ENCODE data around the gene DNAH17.
"Not testable (repeated sequence)": the region's sequence is repeated elsewhere in the genome, so short reads cannot be mapped to it uniquely, and the experiment has no call there.

Gene DNAH17

DNA sequence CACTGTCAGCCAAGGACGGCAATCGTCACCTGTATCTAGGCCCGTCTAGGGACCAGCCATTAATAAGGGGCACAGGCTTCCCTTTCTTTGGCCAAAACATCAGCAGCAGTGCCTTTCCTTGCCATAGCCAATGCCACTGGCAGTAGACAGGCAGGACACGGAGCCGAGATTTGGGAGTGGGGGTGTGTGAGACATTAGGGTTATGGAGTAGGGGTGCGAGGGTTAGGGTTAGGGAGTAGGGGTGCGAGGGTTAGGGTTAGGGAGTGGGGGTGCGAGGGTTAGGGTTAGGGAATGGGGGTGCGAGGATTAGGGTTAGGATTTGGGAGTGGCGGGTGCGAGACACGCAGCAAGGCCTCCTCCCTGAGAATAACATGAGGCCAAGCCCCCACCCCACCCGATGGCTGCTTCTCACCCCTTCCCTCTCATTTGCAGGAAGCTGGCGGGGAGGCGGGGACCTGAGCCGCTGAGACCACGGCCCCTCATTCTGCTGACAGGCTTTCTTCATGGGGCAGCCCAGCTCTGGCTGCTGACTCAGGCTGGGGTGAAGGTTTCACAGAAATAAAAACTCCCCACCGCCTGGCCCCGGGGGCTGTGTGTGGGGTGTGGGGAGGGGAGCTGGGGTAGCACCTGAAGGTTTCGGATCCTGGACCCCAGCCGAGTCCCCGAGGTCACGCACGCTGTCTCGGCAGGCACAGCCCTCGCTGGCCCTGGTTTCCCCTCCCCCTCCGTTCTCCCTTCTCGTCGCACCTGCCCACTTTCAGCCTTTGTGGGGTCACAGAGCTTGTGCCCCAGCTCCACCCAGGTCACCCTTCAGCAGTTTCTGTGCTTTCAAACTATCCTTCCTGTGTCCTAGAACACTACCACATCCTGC, 104.9 kb downstream of the DNAH17 start:
- no peak for DNase-seq

DNA sequence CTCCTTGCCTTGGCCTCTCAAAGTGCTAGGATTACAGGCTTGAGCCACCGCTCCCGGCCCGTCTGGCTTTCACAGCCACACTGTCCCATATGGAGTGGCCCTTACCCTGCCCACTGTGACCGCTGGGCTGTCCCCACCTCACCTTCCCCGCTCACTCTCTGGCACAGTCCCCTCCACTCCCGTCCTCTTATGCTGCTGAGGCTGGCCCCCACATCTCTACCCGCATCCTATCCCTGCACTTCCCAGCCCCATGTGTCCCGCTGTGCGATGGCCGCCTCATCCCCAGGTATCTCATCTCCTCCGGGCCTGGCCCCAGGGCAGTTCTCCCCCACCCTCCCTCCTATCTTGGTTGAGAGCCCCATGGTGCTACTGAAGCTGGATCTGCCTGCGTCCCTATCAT, 105.6 kb downstream of the DNAH17 start:
- DNase-seq: no peak

DNA sequence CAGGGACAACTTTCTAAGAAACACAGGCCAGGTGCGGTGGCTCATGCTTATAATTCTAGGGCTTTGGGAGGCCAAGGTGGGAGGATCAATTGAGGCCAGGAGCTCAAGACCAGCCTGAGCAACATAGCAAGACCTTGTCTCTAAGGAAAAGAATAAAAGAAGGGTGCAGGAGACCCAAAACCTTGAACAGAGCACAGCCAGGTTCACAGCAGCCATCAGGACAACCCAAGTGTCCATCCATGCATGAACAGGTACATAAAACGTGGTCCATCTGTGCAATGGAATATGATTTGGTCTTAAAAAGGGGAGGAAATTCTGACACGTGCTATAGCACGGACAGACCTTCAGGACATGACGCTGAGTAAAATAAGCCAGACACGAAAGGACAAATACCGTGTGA, 107.8 kb downstream of the DNAH17 start:
- DNase-seq: no peak

DNA sequence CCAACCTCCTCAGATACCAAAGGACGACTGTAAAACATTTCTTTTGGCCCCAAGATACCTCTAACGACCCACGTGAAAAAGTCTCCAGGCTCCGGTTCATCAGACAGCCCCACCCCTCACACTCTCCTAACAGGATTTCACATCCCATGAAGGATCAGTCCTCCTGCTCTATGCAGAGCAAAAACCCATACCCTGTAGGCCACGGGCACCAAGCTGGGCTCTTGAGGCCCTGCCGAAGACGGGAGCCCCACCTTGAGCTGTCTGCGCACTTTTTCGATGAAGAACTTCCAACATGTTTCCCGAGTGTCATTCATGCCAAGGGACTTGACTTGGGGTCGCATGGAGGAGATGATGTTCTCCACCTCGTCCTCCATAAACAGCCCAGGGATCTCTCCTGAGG, 108.8 kb downstream of the DNAH17 start:
- no peak for DNase-seq

DNA sequence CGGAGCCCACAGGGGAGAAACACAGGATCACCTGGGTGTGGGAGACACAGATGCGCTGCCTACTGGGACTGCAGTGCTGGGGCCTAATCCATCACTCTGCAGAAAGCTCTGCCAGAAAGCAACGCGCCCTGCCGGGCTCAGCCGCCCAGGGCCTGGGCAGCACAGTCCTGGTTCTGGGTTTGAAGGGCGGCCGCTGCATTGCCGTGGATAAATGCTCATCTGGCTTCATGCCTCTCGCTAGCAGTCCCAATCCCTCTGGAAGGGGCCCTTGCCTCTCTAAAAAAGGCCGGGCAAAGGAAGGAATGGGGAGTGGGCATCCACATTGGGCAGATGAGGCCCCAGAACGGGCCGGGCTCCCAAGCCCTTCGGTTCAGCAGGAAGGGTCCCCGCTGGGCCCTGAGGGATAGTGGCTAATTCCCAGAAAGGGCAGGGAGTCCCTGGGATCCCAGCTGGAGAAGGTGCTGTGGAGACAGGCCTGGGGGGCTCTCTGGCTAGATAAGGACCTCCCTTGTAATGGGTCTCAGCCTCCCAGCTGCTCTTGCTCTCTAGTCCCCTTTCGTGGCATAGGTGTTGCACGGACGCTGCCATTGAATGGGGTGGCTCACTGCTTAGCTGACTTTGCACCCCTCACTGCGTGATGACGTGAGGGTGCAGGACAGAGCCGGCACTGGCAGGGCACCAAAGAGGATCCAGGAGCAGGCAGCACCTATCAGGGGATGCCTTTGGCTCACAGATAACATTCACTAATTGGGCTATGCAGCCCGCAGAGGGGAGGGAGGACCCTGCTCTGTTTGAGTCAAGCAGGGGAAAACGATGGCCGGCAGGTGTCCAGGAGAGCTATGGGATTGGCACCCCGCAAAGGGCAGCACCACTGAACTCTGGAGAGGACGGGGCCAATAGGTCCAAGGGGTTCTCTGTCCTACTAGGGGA, 110.1 kb downstream of the DNAH17 start:
- no peak for DNase-seq

DNA sequence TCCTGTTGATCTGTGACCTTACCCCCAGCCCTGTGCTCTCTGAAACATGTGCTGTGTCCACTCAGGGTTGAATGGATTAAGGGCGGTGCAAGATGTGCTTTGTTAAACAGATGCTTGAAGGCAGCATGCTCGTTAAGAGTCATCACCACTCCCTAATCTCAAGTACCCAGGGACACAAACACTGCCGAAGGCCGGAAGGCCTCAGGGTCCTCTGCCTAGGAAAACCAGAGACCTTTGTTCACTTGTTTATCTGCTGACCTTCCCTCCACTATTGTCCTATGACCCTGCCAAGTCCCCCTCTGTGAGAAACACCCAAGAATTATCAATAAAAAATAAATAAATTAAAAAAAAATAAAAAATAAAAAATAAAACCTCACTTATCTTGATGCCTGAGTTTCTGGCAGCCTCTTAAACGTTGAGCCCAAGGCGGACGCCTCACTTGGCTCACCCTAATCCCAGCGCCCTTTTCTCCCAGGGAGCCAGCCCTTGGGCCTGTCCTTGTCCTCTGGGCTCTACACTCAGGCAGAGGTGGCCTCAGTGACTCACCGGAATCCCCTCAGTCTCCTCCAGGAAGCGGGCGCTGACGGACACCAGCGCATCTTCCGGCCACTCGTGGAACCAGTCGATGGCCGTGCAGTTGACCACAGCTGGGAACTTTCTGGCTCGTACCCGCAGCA, 110.9 kb downstream of the DNAH17 start:
- DNase-seq: not testable (repeated sequence)

DNA sequence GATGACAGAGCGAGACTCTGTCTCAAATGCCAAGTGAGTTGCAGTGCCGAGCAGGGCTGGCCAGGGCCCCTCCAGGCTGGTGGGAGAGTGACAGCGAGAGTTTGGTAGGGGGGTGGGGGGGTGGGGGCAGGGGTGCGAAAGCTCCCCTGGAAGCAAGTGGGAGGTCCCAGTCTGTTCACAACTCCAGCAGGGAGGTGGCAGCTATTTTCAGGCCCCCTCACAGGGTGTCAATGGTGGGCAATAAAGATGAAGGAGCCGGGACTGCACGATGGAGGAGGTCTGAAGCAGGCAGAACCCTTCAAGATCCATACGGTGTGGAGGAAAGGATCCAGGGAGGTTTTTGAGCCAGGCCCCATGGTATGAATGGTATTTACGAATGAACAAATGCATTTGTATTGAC, 115.0 kb downstream of the DNAH17 start:
- DNase-seq: no peak

DNA sequence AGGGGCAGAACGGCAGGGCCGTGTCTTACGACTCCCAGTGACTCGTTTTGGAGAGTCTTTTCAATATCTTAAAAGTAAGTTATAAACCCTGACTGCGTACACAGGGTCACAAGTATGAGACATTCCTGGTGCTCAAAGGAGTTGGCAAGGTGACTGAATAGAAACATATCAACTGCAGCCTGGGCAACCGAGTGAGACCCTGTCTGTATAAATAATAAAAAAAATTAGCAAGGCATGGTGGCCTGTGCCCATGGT, 115.5 kb downstream of the DNAH17 start:
- DNase-seq: no peak

DNA sequence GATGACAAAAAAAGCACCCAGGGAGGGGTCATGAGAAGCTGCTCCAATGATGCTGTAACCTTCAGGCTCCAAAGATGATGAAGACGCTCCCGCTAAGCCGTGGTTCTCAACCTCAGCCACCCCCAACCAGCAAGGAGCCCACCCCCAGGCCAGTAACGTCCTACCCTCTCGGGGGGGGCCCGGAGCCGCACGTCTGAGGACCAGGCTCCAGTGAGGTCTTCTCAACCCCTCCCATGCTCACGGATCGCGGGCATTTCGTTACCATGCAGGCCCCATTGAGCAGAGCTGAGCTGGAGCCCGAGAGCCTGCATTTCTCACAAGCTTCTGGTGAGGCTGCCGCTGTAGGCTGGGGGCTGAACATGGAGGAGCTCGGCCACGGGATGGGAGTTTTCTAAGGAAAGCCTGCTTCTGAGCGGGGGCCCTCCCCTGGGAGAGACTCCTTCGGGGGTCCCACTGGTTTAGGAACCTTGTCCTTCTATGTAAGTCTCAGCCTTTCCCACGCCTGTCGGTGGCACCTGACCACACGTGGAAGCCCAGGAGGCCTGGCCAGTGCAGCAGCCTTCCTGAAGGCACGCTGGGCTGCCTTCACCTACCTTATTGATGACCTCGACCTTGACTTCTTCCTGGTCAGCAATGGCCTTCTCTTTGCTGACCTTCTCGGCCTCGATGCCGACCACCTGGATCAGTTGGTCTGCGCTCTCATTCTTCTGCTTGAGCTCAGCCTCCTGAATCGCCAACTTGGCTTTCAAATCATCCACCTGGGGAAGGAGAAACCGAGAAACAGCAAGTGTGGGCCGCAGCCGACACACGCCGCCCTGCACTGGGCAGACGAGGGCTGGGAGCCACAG, 116.0 kb downstream of the DNAH17 start:
- DNase-seq: no peak

DNA sequence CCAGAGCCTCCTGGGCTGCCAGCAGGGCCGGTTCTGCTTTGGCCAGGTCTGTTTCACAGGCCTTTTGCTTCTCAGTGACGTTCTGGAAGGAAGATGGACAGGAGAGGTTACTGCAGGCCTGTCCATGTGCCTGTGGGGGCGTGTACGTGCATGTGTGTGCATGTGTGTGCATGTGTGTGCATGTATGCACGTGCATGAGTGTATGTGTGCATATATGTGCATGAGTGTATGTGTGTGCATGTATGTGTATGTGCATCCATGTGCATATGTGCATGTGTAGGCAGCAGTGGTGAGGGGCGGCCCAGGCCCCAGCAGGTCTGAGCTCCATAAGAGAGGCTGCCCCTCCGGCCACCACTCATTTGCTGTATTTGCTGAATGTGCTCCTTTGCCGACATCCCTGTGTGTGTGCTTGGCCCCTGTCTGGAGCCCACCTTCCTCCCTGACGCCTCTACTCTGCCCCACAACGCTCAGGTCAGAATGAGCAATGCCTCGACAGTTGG, 117.0 kb downstream of the DNAH17 start:
- DNase-seq: no peak

DNA sequence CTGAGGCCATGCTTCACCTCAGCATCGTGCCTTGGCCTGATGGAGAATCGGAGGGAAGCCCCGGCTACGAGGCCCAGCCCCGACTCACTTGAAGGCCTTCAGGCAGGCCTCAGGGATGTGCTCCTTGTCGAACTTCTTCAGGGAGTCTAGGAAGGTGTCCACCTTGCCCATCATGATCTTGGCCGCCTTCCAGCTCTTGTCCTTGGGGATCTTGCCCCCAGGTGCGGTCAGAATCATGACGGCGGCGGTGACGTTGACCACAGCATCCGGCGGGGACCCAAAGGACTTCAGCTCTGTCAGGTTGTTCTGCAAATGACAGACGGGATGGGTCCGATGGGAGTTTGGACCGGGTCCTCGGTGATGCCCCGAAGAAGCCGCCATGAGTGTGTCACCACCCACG, 117.5 kb downstream of the DNAH17 start:
- no peak for DNase-seq

DNA sequence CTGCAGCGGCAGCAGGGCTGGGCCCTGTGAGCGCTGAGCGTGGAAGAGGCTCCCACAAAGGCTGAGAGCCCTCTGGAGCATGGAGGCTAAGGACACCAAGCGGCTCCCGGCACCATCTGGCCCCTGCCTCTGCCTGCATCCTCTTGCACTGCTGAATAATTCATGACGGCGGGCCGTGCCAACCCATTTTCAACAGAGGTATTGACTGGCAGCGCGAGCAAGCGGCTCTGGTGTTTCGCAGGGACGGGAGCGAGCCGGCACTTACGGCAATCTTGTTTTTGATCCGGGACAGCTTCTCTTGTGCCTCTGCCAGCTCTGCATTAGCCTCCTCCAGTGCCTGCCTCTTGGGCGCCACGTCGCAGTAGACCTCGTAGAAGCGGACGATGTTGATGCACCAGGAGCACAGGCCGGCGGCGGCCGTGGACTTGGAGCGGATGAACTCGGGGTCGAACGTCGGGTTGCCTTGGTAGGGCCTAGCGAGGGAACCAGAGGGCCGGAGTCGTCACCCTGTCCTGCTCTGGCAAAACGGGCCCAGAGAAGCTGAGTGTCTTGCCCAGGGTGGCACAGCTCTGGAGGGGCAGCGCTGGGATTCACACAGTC, 118.4 kb downstream of the DNAH17 start:
- DNase-seq: no peak

DNA sequence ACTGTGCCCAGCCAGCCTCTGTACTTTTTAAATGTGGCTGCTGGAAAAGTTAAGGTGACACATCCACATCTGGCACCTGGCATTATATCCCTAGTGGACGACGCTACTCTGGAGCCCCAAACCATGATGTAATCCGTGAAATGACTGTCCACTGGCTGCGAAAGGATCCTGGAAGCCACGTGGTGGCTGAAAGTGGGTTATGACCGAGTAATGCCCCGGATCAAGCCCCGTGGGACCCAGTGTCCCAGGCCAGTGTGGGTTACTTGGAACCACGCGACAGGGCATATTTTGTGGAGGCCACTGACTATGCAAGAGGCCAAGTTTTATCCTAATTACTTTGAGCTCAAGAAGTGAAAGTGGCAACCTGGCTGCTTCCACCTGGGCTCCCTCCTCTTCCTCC, 119.1 kb downstream of the DNAH17 start:
- DNase-seq: no peak

DNA sequence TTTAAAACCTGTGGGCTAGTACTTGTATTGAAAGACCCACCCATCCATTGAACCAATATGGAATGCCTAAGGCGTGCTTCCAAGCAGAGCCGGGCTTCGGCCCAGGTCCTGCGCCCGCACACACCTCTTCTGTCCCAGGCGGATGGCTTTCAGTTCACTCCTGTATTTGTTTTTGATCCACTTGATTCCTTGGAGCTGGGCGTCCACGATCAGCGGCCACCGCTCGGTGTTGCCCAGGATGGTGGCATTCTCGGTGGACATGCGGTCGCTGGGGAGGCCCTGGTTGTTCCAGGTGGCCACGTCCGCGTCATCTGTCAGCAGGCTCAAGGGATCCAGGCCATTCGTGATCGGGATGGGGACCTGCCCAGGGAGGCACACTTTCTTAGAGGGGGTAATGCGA, 122.8 kb downstream of the DNAH17 start:
- DNase-seq: no peak

DNA sequence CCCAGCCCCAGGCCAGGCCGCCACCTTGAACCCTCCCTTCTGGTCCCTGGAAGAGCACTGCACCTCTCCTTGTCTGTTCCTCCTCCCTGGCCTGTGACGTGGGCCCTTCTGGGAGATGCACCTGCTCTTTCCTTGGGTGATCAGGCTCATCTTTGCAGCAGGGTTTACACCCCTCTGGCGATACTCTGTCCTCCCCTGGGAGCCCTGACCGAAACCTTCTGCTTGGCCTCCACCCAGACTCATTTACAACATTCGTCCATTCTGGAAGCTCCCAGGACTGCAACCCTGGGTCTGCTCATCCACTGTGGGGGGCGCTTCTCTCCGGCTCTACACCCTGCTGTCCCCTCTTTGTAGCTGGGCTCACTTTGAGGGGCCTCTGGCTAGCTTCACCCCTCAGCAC, 125.4 kb downstream of the DNAH17 start:
- DNase-seq: no peak

DNA sequence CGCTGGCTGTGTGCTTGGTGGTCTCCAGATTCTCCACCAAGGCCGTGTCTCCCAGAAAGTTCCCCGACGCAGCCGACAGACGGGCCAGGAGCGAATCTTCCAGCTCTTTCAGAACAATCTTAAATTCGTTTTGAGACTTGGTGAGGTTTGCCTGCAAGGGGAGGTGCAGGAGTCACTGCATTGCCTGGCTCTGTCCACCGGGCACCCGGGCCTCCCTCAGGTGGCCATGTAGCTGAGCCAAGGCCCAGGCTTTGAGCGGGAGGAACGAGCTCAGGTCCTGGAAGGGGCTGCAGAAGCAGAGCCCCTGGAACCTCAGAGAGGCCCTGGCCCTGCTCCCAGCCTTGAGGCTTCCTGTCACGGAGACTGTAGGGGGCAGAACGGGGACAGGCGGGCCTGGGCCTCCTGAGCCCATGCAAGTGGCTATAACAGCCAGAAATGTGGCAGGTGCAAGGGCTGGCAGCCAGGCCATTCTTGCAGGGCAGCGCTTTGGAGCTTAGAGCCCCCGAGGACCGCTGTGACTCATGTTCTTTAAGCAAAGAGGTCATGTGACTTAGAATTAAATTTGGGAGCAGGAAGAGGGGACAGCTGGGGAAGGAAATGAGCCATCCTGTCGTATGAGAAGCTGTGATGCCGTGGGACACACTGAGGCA, 126.4 kb downstream of the DNAH17 start:
- no peak for DNase-seq

DNA sequence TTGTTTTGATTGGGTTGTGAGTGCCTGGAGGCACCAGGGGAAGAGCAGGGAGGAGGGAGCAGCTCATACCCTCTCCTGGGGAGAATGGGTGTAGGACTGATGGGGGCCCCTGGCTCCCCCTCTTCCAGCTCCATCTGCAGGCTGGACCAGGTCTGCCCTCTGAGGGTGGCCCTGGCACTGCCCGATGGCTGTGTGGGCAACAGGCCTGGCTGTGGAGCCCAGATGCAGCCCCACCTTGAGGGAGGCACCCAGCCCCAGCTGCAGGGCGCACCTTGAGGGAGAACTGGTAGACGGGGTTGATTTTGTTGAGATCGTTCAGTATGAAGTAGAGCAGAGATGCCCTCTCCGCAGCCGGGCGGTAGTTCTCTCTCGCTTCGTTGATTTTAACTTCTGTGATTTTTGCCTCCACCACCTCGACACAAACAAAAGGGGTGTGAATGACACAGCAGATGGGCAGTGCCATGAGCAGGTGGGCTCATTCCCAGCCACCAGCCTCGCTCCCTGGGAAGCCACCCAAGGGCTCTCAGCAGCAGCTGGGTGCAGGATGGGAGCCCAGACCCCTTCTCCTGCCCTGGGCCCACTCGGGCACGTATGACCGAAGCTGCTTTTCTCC, 127.1 kb downstream of the DNAH17 start:
- DNase-seq: no peak

DNA sequence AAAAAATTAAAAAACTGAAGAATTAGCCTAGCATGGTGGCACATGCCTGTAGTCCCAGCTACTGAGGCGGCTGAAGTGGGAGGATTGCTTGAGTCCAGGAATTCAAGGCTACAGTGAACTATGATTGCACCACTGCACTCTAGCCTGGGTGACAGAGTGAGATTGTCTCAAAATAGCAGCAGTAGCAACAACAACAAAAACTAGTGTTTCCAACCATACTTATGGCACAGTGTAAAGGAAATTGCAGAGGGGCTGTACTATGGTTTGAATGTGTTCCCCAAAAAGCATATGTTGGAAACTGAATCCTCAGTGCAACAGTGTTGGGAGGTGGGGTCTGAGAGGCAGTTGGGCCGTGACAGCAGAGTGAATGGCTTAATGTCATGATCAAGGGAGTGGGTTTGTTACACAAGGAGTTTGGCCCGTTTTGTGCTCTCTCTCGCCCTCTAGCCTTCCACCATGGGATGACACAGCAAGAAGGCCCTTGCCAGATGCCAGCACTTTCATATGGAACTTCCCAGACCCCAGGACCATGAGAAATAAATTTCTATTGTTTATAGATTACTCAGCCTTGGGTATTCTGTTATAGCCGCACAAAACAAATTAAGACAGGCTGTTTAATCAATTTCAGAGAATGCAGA, 128.7 kb downstream of the DNAH17 start:
- no peak for DNase-seq

DNA sequence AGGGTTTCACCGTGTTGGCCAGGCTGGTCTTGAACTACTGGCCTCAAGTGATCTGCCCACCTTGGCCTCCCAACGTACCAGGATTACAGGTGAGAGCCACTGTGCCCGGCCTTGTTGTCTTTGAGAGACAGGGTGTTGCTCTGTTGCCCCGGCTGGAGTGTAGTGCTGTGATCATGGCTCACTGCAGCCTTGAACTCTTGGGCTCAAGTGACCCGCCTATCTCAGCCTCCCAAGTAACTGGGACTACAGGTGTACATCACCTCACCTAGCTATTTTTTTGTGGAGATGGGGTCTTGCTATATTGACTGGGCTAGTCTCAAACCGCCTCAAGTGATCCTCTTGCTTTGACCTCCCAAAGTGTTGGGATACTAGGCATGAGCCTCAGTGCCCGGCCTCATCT, 130.4 kb downstream of the DNAH17 start:
- no peak for DNase-seq

DNA sequence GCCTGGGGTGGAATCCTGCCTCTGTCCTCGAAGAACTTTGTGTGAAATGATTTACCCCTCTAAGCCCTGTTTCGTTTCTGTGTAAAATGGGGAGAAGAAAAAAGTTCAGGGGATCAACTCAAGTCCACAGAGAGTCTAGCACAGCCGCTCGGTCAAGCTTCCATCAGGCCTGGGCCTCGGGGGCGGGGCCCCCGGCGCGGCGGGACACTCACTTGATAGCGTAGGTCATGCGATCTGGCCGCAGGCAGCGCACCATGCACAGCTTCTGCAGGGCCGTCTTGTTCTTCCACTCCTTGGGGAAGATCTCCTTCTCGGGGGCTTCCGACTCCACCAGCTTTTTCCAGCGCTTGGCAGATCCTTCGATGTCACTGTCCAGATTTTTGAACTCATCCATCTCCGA, 132.8 kb downstream of the DNAH17 start:
- no peak for DNase-seq

Measured in CD4-positive, alpha-beta T cell treated with Interleukin-17A for 4 hours (primary cell).